GM12878 (cell line): Measurements from ENCODE around the gene MATN1. TPM values are rescaled to one million over a fixed set of nuclear protein-coding genes. Genes with fewer than 3 reads are reported as not detected.

ENCODE experiments used
- ATF7 ChIP-seq: fragments of 450-650 bp; IDR thresholded peaks from 2 replicates; pipeline ENCODE4 v1.6.1; 2016; ENCODE audit warnings: low read depth, mild to moderate bottlenecking
- BCLAF1 ChIP-seq: fragments of 450-650 bp; IDR thresholded peaks from 2 replicates; pipeline ENCODE4 v1.6.1; 2017; ENCODE audit warnings: antibody characterized with exemption, mild to moderate bottlenecking, moderate library complexity
- CBFB ChIP-seq: IDR thresholded peaks from 2 replicates; pipeline ENCODE4 v1.6.1; 2016; ENCODE audit warnings: antibody characterized with exemption, low read depth
- EED ChIP-seq: sonication (generic); IDR thresholded peaks from 2 replicates; pipeline ENCODE4 v1.6.1; 2016; ENCODE audit warnings: antibody characterized with exemption, low read depth
- EGR1 ChIP-seq, 2 experiments: IDR thresholded peaks; 1 replicate in 1 of 2; 2 replicates in 1 of 2; pipeline ENCODE4 v1.6.1; 2011 to 2012; ENCODE audit warnings: low read depth in 2 of 2, low read length in 2 of 2, borderline replicate concordance in 1 of 2, mild to moderate bottlenecking in 1 of 2, moderate library complexity in 1 of 2
- IKZF1 ChIP-seq: fragments of 450-650 bp; conservative IDR thresholded peaks from 2 replicates; pipeline ENCODE4 v1.6.1; 2017; ENCODE audit warnings: antibody characterized with exemption, mild to moderate bottlenecking
- LARP7 ChIP-seq: fragments of 450-650 bp; IDR thresholded peaks from 2 replicates; pipeline ENCODE4 v1.6.1; 2017; ENCODE audit warnings: mild to moderate bottlenecking
- MEF2A ChIP-seq: IDR thresholded peaks from 2 replicates; pipeline ENCODE4 v1.6.1; 2011; ENCODE audit warnings: low read depth, mild to moderate bottlenecking, low read length, moderate library complexity; ENCODE audit not compliant: insufficient read depth
- MEF2B ChIP-seq: fragments of 450-650 bp; IDR thresholded peaks from 2 replicates; pipeline ENCODE4 v1.6.1; 2018; ENCODE audit warnings: mild to moderate bottlenecking, moderate library complexity; ENCODE audit not compliant: partially characterized antibody, poor library complexity, severe bottlenecking
- MYC ChIP-seq: IDR thresholded peaks from 2 replicates; pipeline ENCODE4 v1.6.1; 2011; ENCODE audit warnings: mild to moderate bottlenecking, low read length, moderate library complexity, inconsistent platforms; ENCODE audit not compliant: insufficient read depth, insufficient replicate concordance, insufficient read length, severe bottlenecking
- NFYA ChIP-seq: IDR thresholded peaks from 2 replicates; pipeline ENCODE4 v1.6.1; 2011; ENCODE audit warnings: low read depth, mild to moderate bottlenecking, low read length, improper control_type of control experiment, borderline replicate concordance
- NFYB ChIP-seq: IDR thresholded peaks from 2 replicates; pipeline ENCODE4 v1.6.1; 2011; ENCODE audit warnings: low read depth, mild to moderate bottlenecking, low read length, improper control_type of control experiment, moderate library complexity; ENCODE audit not compliant: insufficient read depth
- SIN3A ChIP-seq: IDR thresholded peaks from 2 replicates; pipeline ENCODE4 v1.6.1; 2012; ENCODE audit warnings: low read depth, low read length, improper control_type of control experiment
- SKIL ChIP-seq: fragments of 450-650 bp; IDR thresholded peaks from 2 replicates; pipeline ENCODE4 v1.6.1; 2017; ENCODE audit warnings: mild to moderate bottlenecking, low read depth, inconsistent platforms; ENCODE audit not compliant: poor library complexity, severe bottlenecking
- SMC3 ChIP-seq: IDR thresholded peaks from 2 replicates; pipeline ENCODE4 v1.6.1; 2011; ENCODE audit warnings: low read length, improper control_type of control experiment, borderline replicate concordance
- STAT1 ChIP-seq: fragments of 450-650 bp; conservative IDR thresholded peaks from 2 replicates; pipeline ENCODE4 v1.6.1; 2014; ENCODE audit warnings: antibody characterized with exemption, mild to moderate bottlenecking
- TARDBP ChIP-seq: IDR thresholded peaks from 2 replicates; pipeline ENCODE4 v1.6.1; 2016; ENCODE audit warnings: borderline replicate concordance
- TBL1XR1 ChIP-seq: IDR thresholded peaks from 2 replicates; pipeline ENCODE4 v1.6.1; 2012; ENCODE audit warnings: low read depth, low read length, improper control_type of control experiment
- TCF12 ChIP-seq: IDR thresholded peaks from 2 replicates; pipeline ENCODE4 v1.6.1; 2011; ENCODE audit warnings: low read depth, mild to moderate bottlenecking, low read length
- WRNIP1 ChIP-seq: IDR thresholded peaks from 2 replicates; pipeline ENCODE4 v1.6.1; 2011; ENCODE audit warnings: low read depth, low read length, improper control_type of control experiment, borderline replicate concordance
- ZNF217 ChIP-seq: fragments of 450-650 bp; IDR thresholded peaks from 2 replicates; pipeline ENCODE4 v1.6.1; 2017; ENCODE audit warnings: antibody characterized with exemption, mild to moderate bottlenecking
- ZNF384 ChIP-seq: IDR thresholded peaks from 2 replicates; pipeline ENCODE4 v1.6.1; 2012; ENCODE audit warnings: low read depth, mild to moderate bottlenecking, low read length, improper control_type of control experiment, borderline replicate concordance
- ZNF687 ChIP-seq: fragments of 450-650 bp; IDR thresholded peaks from 2 replicates; pipeline ENCODE4 v1.6.1; 2017; ENCODE audit warnings: mild to moderate bottlenecking, moderate library complexity
- polyA plus RNA-seq, 11 experiments: library from polyadenylated mRNA; depleted of rRNA in 4 of 11; unstranded in 6 of 11; stranded (reverse) in 5 of 11; fragments of >200 nt; fragmentation: Nextera tagmentation in 4 of 11; fragmentation: Illumina TruSeq in 1 of 11; extraction: Ambion mirVana in 4 of 11; extraction: Trizol in 1 of 11; gene quantifications; 1 replicate in 1 of 11; 2 replicates in 10 of 11; pipeline versions ENCODE4 v1.2.1 to v1.2.3, GENCODE V29; 2011 to 2016; ENCODE audit warnings: inconsistent platforms in 2 of 11, missing spikeins in 2 of 11, low read depth in 1 of 11
- total RNA-seq, 4 experiments: library from RNA; depleted of rRNA in 3 of 4; stranded (reverse); fragments of >200 nt in 3 of 4; fragmentation: Illumina TruSeq in 1 of 4; extraction: Trizol in 1 of 4; gene quantifications; 2 replicates each; pipeline versions ENCODE4 v1.2.1 to v1.2.3, GENCODE V29; 2013 to 2021

MATN1 gene
- total and polyA plus RNA-seq, 10 of the 15 experiments (the other 5 are each of a cell fraction or from before 2014, with no cell fraction given), result 0.04 to 0.50 (median 0.10) TPM; not detected in 1

- TF ChIP-seq ZNF687 (no peak), SKIL (peak; percentile 92), NFYA (no peak), TARDBP (0 out of 2 replicates have a peak, but pooled peaks have one; percentile 61), CBFB (peak; percentile 15; the same call in 1 of the 2 replicates), MEF2A (peak; percentile 71), EED (no peak), SIN3A (peak; percentile 64; the same call in 1 of the 2 replicates), ATF7 (peak; percentile 81), IKZF1 (no peak), ZNF217 (no peak), TCF12 (no peak), EGR1 (IDR thresholded peaks at IDR 0.05; ENCODE audit: borderline replicate concordance in 1 of 2, low read depth in 2 of 2, low read length in 2 of 2) (peak in 1 of 2 experiments; percentile 64; a peak in 1 of 3 replicates), TBL1XR1 (no peak), STAT1 (no peak), NFYB (no peak), WRNIP1 (no peak), ZNF384 (peak; percentile 99), LARP7 (no peak), BCLAF1 (no peak), MEF2B (peak; percentile 13), MYC (no peak), SMC3 (no peak)
Measured at GRCh38 chr1:30743584-30744059, 20.2 kb upstream of the MATN1 start (continued).
